ENCODE data around the gene MIA.

DNA sequence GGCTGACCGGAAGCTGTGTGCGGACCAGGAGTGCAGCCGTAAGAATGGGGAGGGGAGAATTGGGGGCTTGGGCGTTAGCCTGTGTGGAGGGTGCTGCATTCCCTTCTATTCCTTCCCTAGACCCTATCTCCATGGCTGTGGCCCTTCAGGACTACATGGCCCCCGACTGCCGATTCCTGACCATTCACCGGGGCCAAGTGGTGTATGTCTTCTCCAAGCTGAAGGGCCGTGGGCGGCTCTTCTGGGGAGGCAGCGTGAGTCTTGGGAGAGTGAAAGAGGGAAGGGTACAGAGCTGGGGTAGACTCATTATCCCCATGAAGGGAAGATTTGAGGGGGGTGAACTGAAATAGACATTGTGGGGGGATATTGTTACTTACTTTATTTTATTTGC is 306 bp downstream of the MIA start:
- TF ChIP-seq ZNF366 (tag by site-specific recombination; conservative IDR thresholded peaks at IDR 0.05), result no peak
- TF ChIP-seq, protein P1, sequence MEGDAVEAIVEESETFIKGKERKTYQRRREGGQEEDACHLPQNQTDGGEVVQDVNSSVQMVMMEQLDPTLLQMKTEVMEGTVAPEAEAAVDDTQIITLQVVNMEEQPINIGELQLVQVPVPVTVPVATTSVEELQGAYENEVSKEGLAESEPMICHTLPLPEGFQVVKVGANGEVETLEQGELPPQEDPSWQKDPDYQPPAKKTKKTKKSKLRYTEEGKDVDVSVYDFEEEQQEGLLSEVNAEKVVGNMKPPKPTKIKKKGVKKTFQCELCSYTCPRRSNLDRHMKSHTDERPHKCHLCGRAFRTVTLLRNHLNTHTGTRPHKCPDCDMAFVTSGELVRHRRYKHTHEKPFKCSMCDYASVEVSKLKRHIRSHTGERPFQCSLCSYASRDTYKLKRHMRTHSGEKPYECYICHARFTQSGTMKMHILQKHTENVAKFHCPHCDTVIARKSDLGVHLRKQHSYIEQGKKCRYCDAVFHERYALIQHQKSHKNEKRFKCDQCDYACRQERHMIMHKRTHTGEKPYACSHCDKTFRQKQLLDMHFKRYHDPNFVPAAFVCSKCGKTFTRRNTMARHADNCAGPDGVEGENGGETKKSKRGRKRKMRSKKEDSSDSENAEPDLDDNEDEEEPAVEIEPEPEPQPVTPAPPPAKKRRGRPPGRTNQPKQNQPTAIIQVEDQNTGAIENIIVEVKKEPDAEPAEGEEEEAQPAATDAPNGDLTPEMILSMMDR (tag by site-specific recombination; IDR thresholded peaks at IDR 0.05), result no peak
